ENCODE results near the gene RILPL1.

DNA sequence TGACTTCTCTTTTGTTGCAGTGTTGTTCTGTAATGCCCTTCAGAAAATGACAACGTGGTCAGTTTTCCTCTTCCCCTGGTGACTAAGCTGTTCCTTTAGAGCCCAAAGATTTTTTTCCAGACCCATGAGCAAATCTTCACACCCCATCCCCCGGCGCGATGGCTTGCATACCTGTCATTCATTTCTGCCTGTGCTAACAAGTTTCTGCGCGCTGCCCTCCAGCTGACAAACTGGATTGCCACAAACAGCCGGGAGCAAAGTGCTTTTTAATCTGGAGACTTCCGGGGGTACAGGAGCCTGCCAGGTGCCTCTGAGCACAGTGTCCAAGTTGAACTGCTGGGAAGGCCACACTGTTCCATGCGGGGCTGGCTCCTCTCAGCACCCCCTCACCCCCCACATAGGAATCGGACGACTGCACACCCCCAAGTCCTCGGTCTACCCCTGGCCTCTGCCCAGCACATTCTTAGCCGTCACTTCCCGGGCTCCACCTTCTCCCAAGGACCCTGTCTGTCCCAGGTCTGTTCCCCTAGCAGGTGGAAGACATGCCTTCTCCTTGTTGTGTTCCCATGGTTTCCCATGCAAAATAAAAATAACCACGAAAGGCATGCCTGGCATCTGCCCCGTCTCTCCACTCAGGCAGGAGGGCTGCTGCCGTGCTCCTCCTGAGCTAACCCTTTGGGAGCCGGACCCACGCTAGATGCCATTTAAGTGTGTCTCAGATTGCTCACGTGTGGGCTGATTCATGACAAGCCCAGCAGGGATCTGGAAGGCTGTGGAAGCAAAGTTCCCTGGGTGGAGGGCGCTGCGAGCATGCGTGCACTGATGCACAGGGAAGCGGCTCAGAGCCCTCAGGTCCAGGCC is 14.1 kb downstream of the RILPL1 start:
- no peak for TF ChIP-seq ARNT (IDR thresholded peaks at IDR 0.05)
- TF ChIP-seq L3MBTL2 (conservative IDR thresholded peaks at IDR 0.05): no peak
- TF ChIP-seq ELF4 (IDR thresholded peaks at IDR 0.05): no peak
- no peak for TF ChIP-seq TARDBP (IDR thresholded peaks at IDR 0.05)
- TF ChIP-seq SP1 (IDR thresholded peaks at IDR 0.05): no peak
- TF ChIP-seq LEF1 (IDR thresholded peaks at IDR 0.05; ENCODE audit: borderline replicate concordance): no peak
- TF ChIP-seq, protein P1, sequence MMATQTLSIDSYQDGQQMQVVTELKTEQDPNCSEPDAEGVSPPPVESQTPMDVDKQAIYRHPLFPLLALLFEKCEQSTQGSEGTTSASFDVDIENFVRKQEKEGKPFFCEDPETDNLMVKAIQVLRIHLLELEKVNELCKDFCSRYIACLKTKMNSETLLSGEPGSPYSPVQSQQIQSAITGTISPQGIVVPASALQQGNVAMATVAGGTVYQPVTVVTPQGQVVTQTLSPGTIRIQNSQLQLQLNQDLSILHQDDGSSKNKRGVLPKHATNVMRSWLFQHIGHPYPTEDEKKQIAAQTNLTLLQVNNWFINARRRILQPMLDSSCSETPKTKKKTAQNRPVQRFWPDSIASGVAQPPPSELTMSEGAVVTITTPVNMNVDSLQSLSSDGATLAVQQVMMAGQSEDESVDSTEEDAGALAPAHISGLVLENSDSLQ (IDR thresholded peaks at IDR 0.05): no peak

Measured in HEK293T (cell line).